Stimulated activated CD8-positive, alpha-beta memory T cell treated with anti-CD3 and anti-CD28 coated beads, Interleukin-7, amount 100 ng/mL, for 48 hours (primary cell): ENCODE data around the gene CAMTA1.
"Not testable (repeated sequence)": the region's sequence is repeated elsewhere in the genome, so short reads cannot be mapped to it uniquely, and the experiment has no call there.

Experiments used
- DNase-seq, 2 donors: peaks; one replicate each; pipeline ENCODE4 v3.0.0-alpha.2; 2020; ENCODE audit warnings: low read depth in 1 of 2; ENCODE audit errors: extremely low read depth in 1 of 2

The CAMTA1 gene

DNA sequence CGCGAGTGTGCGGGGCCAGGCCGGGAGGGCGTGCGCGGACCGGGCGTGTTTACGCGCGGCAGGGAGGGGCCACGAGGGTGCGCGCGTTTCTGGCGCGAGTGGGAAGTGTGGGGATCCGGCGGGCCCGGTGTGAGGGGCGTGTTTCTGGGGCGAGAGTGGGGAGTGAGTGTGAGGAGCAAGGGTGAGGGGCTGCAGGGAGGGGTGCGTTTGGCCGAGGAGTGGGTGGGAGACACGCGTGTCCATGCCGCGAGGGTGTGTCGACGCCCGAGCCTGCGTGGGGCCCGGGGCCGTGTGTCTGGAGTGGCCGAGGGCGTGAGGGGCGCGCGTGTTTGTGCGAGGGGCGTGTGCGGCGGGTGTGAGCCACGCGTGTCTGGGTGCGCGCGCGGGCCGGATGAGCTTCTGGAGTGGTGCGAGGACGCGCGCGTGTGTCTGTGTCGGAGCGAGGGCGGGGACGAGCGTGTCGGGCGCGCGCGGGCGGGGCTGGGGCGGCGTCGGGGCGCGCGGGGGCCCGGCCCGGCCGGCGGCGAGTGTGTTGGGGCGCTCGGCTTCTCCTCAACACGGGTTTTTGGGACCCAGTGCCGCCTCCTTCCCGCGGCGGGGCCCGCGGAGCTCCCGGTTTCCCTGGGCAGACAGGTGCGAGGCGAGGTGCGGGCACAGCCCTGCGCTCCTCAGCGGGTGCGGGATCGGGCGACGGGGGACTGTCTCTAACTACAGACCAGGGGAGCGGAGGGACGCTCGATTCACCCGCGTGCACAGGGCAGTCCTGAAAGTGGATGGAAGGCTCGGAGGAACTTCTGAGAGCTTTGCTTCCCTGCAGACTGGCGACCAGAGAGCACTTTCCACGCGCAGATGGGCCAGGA, 920.0 kb downstream of the CAMTA1 start:
- DNase-seq, result no peak

DNA sequence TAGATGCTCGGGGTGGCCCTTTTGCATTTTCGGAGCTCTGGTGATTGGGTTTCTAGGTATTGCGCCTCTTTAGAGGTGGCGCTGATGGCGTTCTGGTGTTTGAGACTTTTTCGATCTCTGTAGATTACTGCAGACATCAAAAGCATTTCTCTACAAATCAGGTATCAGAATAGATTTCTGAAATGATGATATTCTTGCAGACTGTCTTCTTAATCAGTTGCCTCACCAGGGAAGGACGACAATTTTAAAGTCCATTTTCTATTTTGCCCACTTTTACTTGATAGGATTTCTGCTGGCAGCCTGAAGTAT, 920.6 kb downstream of the CAMTA1 start:
- no peak for DNase-seq

DNA sequence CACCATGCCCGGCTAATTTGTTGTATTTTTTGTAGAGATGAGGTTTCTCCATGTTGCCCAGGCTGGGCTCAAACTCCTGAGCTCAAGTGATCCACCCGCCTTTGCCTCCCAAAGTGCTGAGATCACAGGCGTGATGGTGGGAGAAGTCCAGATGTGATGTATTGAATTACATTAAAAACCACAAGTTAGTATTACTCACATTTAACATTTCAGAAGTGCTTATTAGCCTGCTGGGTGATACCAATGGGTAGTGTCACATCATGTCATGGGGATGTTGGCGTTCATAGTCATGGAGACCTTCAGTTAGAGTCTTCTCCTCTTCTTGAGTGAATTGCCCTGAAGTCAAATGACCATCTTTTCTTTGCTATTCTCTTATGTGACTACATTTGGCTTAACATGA, 922.3 kb downstream of the CAMTA1 start:
- DNase-seq, result no peak

DNA sequence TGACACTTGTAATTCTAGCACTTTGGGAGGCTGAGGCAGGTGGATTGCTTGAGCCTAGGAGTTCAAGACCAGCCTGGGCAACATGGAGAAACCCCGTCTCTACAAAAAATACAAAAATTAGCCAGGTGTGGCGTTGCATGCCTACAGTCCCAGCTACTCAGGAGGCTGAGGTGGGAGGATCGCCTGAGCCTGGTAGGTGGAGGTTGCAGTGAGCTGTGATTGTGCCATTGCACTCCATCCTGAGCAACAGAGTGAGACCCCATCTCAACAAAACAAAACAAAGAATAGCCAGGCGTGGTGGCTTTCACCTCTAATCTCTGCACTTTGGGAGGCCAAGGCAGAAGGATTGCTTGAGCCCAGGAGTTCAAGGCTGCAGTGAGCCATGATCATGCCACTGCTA, 922.8 kb downstream of the CAMTA1 start:
- not testable (repeated sequence) for DNase-seq

DNA sequence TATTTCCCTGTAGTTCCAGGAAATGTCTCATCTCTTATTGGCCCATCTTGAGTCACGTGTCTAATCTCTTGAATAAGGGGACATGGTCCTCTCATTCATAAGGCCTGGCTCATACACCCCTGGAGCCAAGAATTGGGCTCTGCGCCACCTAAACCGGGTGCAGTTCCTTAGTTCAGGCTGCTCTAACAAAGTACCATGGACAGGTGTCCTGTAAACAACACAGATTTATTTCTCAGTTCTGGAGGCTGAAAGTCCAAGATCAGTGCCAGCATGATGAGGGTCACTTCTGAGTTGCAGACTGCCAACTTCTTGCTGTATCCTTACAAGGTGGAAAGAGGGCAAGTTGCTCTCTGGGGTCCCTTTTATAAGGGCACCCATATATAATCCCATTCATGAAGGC, 925.6 kb downstream of the CAMTA1 start:
- no peak for DNase-seq

DNA sequence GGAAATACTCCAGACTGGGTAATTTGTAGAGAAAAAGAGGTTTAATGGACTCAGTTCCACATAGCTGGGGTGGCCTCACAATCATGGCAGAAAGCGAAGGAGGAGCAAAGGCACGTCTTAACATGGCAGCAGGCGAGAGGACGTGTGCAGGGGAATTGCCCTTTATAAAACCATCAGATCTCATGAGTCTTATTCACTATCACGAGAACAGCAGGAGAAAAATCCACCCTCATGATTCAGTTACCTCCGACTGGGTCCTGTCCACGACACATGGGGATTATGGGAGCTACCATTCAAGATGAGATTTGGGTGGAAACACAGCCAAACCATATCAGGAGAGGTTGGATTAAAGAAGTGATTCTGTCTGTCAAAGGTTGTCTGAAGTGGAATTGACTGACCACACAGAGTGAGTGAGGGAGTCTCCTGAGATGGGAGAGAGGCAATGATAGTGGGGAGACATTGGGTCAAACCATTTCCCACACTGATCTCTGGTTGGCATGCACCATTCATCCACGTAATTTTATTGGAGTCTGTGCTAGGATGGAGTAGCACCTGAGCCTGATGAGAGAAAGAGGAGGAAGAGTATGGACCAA, 927.6 kb downstream of the CAMTA1 start:
- DNase-seq, result no peak

DNA sequence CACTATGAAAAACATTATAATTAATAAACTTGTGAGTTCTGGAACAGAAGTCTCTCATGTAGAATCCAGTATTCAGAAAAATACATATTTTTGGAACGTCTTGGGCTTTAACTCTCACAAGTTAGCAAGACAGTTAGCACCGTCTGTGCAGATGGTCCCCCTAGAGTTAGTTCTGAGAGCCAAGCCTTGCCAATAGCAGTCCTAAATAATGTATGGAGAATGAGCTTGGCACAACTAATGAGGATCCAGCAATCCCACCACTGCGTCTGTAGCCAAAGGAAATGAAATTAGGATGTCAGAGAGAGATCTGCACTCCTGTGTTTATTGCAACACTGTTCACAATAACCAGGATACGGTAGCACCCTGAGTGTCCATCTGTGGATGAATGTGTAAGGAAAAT, 931.3 kb downstream of the CAMTA1 start:
- DNase-seq, result no peak

DNA sequence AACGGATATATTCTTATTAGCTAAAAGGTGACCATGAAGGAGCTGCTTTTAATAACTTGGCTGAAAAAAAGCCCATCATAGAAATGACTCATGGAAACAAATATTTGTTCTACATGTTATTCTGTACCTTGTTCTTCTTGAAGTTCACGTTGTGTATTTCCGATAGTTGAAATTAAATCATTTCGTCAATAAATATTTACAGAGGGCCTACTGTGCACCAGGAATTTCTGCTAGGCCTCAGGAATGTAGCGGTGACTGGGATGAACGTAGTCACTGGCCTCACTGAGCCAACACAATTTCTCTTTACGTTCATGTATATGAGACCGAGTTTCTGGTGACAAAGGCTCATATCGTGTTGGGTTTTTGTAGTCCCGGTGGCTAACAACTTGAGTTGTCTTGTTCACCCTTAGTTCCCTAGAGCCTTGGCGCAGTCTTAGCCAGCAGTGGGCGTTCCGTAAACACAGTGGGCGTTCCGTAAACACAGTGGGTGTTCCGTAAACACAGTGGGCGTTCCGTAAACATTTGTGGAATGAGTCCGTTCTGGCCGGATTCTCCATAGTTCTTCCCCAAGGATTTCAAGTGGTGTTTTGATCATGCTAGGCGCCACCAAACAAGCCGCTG, 932.6 kb downstream of the CAMTA1 start:
- no peak for DNase-seq

DNA sequence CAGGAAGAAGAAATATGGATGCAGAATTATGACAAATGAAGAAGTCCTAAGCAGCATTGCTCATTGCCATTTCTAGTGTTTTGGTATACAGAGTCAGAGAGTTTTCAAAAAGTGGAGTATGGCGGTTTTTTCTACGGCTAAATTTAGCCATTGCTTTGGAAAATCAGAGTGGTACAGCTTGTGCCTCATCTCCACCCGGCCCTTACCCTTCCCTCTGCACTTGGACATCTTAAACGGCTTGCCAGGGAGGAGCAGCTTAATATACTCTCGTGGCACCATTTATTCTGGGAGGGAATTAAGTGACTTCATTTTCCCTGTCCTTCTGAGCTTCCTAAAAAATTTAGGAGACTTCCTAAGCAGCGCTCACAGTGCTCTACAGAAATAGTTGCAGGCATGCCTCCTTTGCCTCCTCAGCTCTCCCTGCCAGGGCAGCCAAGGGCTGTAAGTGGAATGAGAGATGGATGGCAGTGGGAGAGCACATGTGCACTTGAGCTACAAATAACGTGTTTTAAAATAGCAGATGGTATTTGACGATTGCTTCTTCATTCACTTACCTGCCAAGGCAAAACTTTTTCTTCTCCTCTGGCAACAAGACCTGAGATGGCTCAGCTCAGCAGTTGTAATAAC, 934.3 kb downstream of the CAMTA1 start:
- DNase-seq, result no peak

DNA sequence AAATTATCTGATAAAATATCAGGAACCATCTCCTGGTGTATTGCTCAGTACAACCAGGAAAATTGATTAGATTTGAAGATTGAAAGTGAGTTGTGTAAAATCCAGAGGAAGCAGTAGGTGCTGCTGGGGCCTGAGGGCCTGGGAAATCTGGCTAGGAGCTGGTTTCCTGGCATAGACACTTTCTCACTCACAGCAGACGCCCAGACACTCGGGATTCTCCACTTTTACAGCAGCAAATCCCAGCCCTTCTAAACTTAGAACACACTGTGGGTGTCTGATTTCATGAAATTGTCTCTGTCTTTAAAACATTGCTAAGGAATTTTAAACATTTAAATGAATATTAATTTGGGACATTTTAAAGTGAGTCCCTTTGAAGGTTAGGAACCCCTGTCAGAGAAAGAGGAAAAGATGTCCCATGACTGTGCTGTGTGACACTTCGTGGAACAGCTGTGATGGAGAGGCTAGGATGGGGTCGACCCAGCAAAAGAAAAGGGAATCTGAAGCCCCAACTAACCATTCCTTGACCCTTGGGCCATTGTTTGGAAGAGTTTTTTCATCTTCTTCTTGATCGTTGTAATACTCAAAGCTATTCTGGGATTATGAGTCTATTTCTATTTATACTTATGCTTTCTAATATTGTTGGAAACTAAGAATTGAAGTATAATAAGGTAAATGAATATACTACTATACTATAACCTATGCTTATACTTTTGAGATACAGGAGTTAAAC, 936.9 kb downstream of the CAMTA1 start:
- DNase-seq, result no peak

DNA sequence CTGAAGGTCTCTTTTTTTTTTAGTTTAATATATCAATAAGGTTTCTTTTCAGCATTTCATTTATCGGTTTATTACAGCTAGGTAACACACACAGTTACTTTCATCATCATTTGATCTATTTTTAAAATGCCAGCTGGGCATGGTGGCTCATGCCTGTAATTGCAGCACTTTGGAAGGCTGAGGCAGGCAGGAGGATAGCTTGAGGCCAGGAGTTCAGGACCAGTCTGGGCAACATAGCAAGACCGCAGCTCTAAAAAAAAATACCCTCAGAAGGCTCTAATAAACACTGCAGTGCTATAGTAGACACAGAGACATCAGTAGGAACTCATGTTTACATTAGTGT, 937.4 kb downstream of the CAMTA1 start:
- DNase-seq, result no peak

DNA sequence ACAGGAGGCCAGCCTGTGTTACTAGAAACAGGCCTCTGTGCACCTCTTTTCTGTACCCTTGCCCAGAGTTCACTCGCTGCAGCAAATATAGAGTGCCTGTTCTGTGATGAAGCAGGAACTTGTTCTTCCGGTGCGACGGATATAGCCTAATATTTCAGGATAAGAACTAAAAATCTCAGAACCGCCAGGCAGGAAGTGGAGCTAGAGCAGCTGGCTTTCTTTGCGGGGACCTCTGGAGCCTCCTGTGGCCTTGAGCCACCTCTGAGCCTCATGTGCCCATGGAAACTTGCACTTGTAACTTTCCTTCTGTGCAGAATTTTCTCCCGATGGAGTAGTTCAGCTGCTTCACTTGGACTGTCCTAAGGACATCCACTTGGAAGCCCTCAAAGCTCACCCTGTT, 941.4 kb downstream of the CAMTA1 start:
- no peak for DNase-seq

DNA sequence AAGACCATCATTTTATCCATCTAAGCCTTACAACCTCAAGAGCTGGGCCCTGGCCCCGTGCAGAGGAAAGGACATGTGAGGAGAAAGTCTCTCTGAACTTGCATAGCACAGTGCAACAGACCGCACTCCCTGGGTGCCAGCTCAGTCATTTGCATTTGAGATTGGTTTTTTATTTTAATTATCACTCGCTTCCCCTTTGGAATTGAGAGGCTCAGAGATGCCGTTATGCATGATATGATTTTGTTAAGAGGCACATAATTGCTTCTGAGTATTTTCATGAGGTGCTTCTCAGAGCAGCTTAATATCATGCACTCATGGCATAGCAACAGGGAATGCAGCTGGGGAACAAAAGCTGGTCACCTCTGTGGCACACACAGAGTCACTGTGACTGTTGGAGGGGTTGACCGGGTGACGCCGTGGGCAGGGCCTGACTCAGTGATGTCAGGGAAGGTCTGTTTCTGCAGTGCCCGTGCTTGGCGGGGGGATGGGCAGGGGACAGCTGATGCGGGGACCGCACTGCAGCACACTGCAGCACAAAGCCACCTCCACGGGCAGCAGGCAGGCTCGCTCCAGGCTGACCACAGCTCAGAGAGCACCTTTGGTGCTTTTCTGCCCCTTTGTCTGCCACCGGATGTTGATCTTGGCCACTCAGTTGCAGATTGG, 942.7 kb downstream of the CAMTA1 start:
- DNase-seq, result no peak

DNA sequence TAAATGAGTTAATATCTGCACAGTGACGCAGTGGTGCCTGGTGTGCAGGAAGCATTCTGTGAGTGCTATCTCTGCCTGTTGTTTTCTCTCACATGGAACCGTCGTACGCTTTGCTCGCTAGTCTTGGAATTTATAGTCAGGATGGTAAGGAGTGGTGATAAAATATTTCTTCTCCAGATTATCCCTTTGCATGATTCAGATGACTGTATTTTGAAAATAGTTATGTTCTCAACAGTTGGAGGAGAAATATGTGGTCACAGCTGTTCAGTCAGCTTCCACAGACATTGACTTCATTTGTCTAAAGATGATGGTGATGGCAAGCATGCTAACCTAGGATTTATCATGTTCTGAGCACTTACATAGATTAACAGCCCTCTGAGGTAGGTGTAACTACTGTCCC, 944.5 kb downstream of the CAMTA1 start:
- no peak for DNase-seq

DNA sequence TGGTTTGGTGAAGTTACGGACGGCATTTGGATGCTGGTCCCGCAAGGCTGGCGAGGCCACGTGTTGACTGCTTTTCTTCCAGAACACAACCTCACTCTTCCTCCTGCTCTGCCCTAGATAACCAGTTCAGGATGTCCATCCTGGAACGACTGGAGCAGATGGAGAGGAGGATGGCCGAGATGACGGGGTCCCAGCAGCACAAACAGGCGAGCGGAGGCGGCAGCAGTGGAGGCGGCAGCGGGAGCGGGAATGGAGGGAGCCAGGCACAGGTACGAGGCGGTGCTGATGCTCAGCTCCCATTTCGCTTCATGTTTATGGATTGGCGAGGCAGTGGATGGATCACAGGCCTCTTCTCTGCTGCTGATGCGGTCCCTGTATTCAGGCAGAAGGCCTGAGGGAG, 947.1 kb downstream of the CAMTA1 start:
- DNase-seq, result no peak

DNA sequence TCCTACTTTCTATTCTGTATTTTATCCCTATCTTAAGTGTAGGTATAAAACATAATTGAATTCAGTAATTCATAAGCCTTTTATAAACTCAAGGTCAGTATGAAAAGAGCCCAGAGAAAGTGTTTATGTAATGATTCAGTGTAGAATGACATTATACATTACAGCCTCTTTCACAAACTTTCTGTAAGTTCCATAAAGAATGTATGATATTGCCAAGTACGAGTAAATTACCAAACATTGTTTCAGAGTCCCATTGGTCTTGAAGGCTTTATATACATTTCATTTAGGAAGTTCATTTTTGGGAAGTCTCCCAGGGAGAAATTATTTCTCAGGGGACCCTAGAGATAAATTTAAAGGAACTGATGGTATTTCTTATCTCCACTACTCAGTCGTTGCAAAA, 948.0 kb downstream of the CAMTA1 start:
- no peak for DNase-seq

DNA sequence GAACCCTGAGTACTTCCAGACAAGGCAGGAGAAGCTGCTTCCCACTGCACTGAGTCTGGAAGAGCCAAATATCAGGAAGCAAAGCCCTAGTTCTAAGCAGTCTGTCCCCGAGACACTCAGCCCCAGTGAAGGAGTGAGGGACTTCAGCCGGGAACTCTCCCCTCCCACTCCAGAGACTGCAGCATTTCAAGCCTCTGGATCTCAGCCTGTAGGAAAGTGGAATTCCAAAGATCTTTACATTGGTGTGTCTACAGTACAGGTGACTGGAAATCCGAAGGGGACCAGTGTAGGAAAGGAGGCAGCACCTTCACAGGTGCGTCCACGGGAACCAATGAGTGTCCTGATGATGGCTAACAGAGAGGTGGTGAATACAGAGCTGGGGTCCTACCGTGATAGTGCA, 952.8 kb downstream of the CAMTA1 start:
- DNase-seq, result no peak

DNA sequence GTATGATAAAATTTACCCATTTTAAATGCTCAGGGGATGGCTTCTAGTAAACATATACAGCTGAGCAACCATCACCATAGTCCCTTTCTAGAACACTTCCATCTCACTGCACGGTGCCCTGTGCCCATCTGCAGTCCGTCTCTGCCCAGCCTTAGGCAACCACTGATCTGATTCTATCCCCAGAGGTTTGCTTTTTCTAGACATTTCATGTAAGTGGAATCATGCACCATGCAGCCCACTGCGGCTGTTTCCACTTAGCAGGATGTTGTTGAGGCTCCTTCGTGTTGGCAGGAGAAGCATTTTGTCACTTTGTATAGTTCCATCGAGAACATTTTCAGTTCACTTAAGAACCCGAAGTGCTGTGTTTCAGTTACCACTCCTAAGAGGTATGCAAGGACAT, 958.1 kb downstream of the CAMTA1 start:
- DNase-seq, result no peak

DNA sequence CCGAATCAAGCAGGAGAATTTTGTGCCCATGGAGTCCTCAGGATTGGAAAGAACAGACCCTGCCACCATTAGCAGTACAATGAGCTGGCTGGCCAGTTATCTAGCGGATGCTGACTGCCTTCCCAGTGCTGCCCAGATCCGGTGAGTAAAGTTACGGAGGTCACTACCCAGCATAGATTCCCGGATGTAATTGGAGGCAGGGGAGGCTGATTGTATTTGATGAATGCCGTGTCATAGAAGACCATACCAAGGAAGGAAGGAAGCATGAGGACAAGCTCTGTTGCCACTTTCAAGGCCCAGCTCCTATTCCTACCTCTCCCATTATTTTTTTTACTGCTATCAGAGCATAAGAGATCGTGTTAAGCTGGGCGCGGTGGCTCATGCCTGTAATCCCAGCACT, 959.6 kb downstream of the CAMTA1 start:
- no peak for DNase-seq

DNA sequence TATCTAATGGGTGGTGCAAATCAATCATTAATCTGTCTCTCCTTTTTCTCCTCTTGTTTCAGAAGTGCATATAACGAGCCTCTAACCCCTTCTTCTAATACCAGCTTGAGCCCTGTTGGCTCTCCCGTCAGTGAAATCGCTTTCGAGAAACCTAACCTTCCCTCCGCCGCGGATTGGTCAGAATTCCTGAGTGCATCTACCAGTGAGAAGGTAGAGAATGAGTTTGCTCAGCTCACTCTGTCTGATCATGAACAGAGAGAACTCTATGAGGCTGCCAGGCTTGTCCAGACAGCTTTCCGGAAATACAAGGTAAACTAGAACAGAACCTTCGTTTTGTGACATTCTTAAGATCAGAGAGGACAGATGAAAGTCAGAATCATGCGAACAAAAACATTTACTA, 960.5 kb downstream of the CAMTA1 start:
- DNase-seq, result no peak

DNA sequence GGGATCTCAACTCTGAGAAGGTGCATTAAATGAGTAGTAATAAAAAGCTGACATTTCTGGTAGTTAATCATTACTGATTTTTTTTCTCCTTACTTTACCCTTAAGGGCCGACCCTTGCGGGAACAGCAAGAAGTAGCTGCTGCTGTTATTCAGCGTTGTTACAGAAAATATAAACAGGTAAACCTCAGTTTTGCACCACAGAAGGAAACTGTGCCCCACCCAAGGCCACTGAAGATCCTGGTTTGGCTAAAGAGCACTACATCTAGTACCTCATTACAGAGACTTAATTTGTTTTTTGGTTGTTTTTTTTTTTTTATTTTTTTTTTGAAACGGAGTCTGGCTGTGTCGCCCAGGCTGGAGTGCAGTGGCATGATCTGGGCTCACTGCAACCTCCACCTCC, 962.4 kb downstream of the CAMTA1 start:
- no peak for DNase-seq
